Liver (tissue), 3 donors: ENCODE data around the gene EYA4.

ENCODE experiments used
- ATF3 ChIP-seq: IDR thresholded peaks from 2 replicates; pipeline ENCODE4 v1.6.1; 2016; ENCODE audit warnings: antibody characterized with exemption
- EGR1 ChIP-seq, 2 donors: IDR thresholded peaks; 2 replicates each; pipeline ENCODE4 v1.6.1; 2016 to 2018; ENCODE audit warnings: antibody characterized with exemption in 2 of 2, low read depth in 2 of 2
- GABPA ChIP-seq, 2 donors: IDR thresholded peaks in 1 of 2; conservative IDR thresholded peaks in 1 of 2; 2 replicates each; pipeline ENCODE4 v1.6.1; 2016; ENCODE audit warnings: antibody characterized with exemption in 2 of 2, mild to moderate bottlenecking in 1 of 2, moderate library complexity in 1 of 2
- JUND ChIP-seq, 2 donors: IDR thresholded peaks; 2 replicates each; pipeline ENCODE4 v1.6.1; 2016; ENCODE audit warnings: antibody characterized with exemption in 2 of 2
- MAX ChIP-seq: IDR thresholded peaks from 2 replicates; pipeline ENCODE4 v1.6.1; 2016; ENCODE audit warnings: antibody characterized with exemption
- REST ChIP-seq: IDR thresholded peaks from 2 replicates; pipeline ENCODE4 v1.6.1; 2016; ENCODE audit warnings: antibody characterized with exemption, mild to moderate bottlenecking
- TAF1 ChIP-seq: conservative IDR thresholded peaks from 2 replicates; pipeline ENCODE4 v1.6.1; 2016; ENCODE audit warnings: antibody characterized with exemption, mild to moderate bottlenecking
- YY1 ChIP-seq: IDR thresholded peaks from 2 replicates; pipeline ENCODE4 v1.6.1; 2016; ENCODE audit warnings: antibody characterized with exemption, mild to moderate bottlenecking
- TF ChIP-seq, protein P1 (sequence below): fragments of 150-350 bp; IDR thresholded peaks from 2 replicates; pipeline ENCODE4 v1.5.1; 2017; ENCODE audit warnings: improper control_type of control experiment, low read depth, low read length; ENCODE audit not compliant: missing input control
- donor health status: healthy.
- donor health status: healthy.

DNA sequence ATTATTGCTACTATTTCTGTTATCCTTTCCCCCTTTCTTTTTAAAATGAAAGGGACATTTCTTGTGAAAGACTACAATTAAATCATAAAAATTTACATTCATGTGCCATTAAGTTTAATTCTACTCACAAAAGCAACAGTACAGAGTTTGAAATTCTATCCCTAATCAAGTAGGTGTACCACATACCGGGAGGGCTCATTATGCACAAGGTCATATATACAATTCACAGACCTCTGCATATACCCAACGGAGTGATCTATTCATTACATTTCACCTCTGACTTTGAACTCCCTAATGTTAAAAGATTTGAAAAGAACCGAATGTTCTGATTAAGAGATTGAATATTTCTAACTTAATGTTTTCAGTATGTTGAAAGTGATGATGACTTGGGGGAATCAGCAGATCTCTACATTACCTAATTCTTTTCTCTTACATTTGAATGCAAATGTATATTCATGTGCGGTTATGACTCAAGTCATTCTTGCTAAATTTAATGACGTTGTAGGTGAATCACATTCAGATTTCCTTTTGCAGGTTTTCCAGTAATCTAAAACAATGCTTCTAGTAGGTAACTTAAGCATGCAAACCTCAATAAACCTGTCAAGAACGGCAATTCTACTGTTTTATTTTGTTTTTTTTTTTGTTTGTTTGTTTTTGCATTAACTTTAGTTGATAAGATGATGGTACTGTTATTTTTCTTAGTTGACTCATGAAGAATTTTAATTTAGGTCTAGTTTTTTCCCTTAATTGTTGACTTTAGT lies 7.3 kb downstream of the EYA4 start:
- TF ChIP-seq, protein P1, sequence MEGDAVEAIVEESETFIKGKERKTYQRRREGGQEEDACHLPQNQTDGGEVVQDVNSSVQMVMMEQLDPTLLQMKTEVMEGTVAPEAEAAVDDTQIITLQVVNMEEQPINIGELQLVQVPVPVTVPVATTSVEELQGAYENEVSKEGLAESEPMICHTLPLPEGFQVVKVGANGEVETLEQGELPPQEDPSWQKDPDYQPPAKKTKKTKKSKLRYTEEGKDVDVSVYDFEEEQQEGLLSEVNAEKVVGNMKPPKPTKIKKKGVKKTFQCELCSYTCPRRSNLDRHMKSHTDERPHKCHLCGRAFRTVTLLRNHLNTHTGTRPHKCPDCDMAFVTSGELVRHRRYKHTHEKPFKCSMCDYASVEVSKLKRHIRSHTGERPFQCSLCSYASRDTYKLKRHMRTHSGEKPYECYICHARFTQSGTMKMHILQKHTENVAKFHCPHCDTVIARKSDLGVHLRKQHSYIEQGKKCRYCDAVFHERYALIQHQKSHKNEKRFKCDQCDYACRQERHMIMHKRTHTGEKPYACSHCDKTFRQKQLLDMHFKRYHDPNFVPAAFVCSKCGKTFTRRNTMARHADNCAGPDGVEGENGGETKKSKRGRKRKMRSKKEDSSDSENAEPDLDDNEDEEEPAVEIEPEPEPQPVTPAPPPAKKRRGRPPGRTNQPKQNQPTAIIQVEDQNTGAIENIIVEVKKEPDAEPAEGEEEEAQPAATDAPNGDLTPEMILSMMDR: no peak
- no peak for TF ChIP-seq TAF1
- TF ChIP-seq REST: no peak
- no peak for TF ChIP-seq GABPA (IDR thresholded peaks at IDR 0.05 in 1 of 2, conservative IDR thresholded peaks at IDR 0.05 in 1 of 2)
- no peak for TF ChIP-seq JUND (IDR thresholded peaks at IDR 0.05)
- TF ChIP-seq ATF3: no peak
- TF ChIP-seq YY1: no peak
- no peak for TF ChIP-seq MAX
- TF ChIP-seq EGR1 (IDR thresholded peaks at IDR 0.05; ENCODE audit: low read depth in 2 of 2): no peak
